Esophagus (tissue), 2 donors: Measurements from ENCODE around the gene CSTPP1. TPM values are rescaled to one million over a fixed set of nuclear protein-coding genes. Genes with fewer than 3 reads are reported as not detected.

Source experiments
- H3K27ac ChIP-seq, 2 donors: one replicate each; pipeline ENCODE4 v1.5.1; 2013; ENCODE audit warnings: low read depth in 2 of 2, mild to moderate bottlenecking in 2 of 2, inconsistent platforms in 1 of 2, low read length in 1 of 2, moderate library complexity in 1 of 2
- H3K27me3 ChIP-seq, 2 donors: one replicate each; pipeline ENCODE4 v1.6.1; 2013; ENCODE audit warnings: low read length in 2 of 2, control low read depth in 1 of 2, mild to moderate bottlenecking in 1 of 2; ENCODE audit not compliant: insufficient read depth in 2 of 2, control insufficient read depth in 1 of 2
- H3K36me3 ChIP-seq, 2 donors: one replicate each; pipeline ENCODE4 v1.6.1; 2013; ENCODE audit warnings: low read length in 1 of 2; ENCODE audit not compliant: control insufficient read depth in 2 of 2, insufficient read depth in 2 of 2
- H3K4me1 ChIP-seq, 2 donors: one replicate each; pipeline ENCODE4 v1.6.1; 2013; ENCODE audit warnings: low read length in 1 of 2; ENCODE audit not compliant: control insufficient read depth in 2 of 2, insufficient read depth in 2 of 2
- H3K4me3 ChIP-seq, 2 donors: one replicate each; pipeline ENCODE4 v1.5.1; 2013; ENCODE audit warnings: low read length in 2 of 2, mild to moderate bottlenecking in 2 of 2, low read depth in 1 of 2, moderate library complexity in 1 of 2
- H3K9me3 ChIP-seq, 2 donors: one replicate each; pipeline ENCODE4 v1.6.1; 2013; ENCODE audit warnings: mild to moderate bottlenecking in 2 of 2, low read depth in 1 of 2, low read length in 1 of 2, moderate library complexity in 1 of 2; ENCODE audit not compliant: control insufficient read depth in 2 of 2, insufficient read depth in 1 of 2
- WGBS, 2 donors: extraction: QIAGEN DNeasy Blood & Tissue Kit; methylation state at CpG; one replicate each; pipeline ENCODE4 v1.1.7; 2013; 5-methylcytosine and 5-hydroxymethylcytosine counted together
- polyA plus RNA-seq, 2 donors: library from polyadenylated mRNA; stranded (reverse); fragments of 200-250 nt; gene quantifications; one replicate each; pipeline ENCODE4 v1.2.3, GENCODE V29; 2013
- donor health status: healthy with polysubstance abuse.
- donor health status: Bipolar disorder and iron deficiency.

CSTPP1 gene
- polyA plus RNA-seq, 2 donors, result 8.3 to 13.0 TPM

DNA sequence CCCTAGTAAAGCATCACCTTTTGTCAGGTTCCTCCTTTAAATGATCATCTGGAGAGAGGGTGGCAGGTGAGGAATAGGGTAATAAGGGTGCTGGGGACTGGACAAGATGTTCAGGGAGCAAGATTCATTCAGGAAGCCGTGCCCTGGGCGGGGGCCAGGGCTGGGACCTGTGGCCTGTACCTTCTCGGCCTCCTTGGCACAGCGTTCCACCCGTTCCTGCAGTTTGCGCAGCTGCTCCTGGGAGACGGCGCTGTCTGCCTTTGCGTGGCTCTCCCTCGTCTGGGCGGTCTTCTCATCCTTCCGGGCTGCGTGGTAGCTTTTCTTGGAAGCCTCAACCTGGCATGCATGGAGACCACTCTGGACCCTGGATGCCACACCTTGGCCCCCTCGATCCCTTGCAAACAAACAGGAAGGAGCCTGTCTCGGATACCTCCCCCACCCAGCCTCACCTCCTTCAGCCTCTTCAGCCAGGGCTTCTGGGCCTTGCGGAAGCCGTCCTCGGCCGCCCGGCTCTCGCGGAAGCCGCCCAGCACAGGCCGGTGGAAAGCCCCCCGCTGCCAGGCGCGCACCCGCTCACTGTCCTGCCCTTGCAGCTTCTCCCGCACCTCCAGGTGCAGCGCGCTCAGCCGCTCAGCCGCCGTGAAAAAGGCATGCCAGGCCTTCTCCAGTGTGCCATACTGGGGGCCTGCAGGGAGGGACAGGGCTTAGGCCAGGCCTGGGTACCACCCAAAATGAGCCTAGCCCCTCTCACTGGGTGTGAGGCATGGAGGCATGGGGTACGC is 243.6 kb downstream of the CSTPP1 start:
- no peak overlapping the region for H3K4me3 ChIP-seq
- WGBS, 2 donors, result 94 to 95% methylated on average over 33 to 35 of the region's 35 CpGs
- H3K4me1 ChIP-seq, result peaks cover 2 to 18% of the 10 kb centered on the region in 2 donors
- H3K36me3 ChIP-seq, result peaks cover 0 to 28% of the 10 kb centered on the region in 2 donors
- no peak overlapping the region for H3K27ac ChIP-seq
- H3K27me3 ChIP-seq, result no peaks in the 10 kb centered on the region
- no peaks in the 10 kb centered on the region for H3K9me3 ChIP-seq

GRCh38 chr11:47181271-47181670 is 244.7 kb downstream of the CSTPP1 start:
- no peak overlapping the region for H3K4me3 ChIP-seq
- no peaks in the 10 kb centered on the region for H3K9me3 ChIP-seq
- peaks cover 0 to 28% of the 10 kb centered on the region in 2 donors for H3K36me3 ChIP-seq
- H3K27me3 ChIP-seq, result no peaks in the 10 kb centered on the region
- H3K27ac ChIP-seq, result no peak overlapping the region
- 84 to 89% methylated on average over 6 of the region's 6 CpGs for WGBS, 2 donors
- peaks cover 0 to 13% of the 10 kb centered on the region in 2 donors for H3K4me1 ChIP-seq

DNA sequence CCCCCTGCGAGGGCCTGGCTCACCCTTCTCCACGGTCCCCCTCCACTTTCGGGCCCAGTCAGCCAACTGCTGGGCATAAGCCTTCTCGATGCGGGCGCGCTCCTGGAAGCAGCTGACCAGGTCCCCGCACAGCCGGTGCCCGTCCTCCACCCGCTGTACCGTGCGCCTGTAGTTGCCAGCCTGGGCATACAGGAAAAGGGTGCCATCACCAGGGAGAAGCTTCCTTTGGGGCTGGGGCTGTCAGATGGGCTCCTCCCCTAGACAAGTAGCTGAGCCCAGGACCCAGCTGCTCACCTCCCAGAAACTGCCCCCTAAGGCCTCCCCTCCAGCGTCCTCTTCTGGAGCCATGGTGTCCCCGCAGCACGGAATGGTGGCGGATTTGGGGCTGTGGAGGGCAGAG is 245.8 kb downstream of the CSTPP1 start:
- Histone ChIP-seq H3K9me3 (no peaks in the 10 kb centered on the region), H3K36me3 (peaks cover 0 to 28% of the 10 kb centered on the region in 2 donors), H3K4me3 (no peak overlapping the region), H3K27me3 (no peaks in the 10 kb centered on the region), H3K27ac (no peak overlapping the region), H3K4me1 (peaks cover 3 to 17% of the 10 kb centered on the region in 2 donors)
- WGBS, 2 donors, result 92 to 93% methylated on average over 17 of the region's 17 CpGs

DNA sequence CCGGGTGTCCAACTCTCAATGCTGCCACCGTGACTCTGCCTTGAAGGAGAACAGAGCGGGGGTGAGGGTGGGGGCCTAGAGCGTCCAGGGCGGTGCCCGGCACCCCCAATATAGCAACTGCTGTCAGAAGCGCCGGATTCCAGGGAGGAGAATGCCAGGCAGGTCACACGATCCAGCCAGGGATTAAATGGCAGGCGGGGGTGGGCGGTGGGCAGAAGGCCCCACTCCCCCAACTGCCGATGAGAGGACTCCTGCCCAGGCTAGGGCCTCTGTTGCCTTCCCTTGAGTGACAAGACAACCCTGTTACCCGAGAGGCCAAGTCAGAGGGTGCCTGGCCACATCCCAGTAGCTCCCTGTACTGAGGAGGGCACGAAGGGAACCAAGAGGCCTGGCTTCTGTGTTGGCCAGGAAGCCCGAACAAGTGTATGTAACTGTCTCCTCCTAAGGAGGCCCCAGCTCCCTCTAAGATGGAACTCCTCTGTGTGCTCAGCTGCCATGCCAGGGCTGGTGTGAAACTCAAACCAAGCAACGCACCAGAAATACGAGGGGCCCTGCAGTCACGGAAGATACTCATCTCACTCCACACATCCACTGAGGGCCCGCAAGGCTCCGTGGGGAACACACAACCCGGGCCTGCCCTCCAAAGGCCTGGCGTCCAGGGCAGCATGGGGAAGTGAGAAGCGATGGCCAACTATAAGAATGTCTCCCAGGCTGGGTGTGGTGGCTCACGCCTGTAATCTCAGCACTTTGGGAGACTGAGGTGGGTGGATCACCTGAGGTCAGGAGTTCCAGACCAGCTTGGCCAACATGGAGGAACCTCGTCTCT is 246.7 kb downstream of the CSTPP1 start:
- Histone ChIP-seq H3K4me3 (no peak overlapping the region), H3K9me3 (no peaks in the 10 kb centered on the region), H3K4me1 (peaks cover 4 to 9% of the 10 kb centered on the region in 2 donors), H3K36me3 (peaks cover 0 to 25% of the 10 kb centered on the region in 2 donors), H3K27ac (peak overlapping the region in 1 of 2 donors; percentile 9), H3K27me3 (no peaks in the 10 kb centered on the region)
- 83 to 85% methylated on average over 25 of the region's 25 CpGs for WGBS, 2 donors

GRCh38 chr11:47183969-47184368 is 247.4 kb downstream of the CSTPP1 start:
- H3K4me1 ChIP-seq, result peaks cover 4 to 9% of the 10 kb centered on the region in 2 donors
- no peak overlapping the region for H3K27ac ChIP-seq
- no peaks in the 10 kb centered on the region for H3K27me3 ChIP-seq
- WGBS, 2 donors, result 84% methylated on average over 7 of the region's 7 CpGs
- H3K36me3 ChIP-seq, result peaks cover 0 to 22% of the 10 kb centered on the region in 2 donors
- H3K4me3 ChIP-seq, result no peak overlapping the region
- no peaks in the 10 kb centered on the region for H3K9me3 ChIP-seq

GRCh38 chr11:47184711-47185304 is 248.2 kb downstream of the CSTPP1 start:
- Histone ChIP-seq H3K4me1 (peaks cover 4 to 11% of the 10 kb centered on the region in 2 donors), H3K27me3 (no peaks in the 10 kb centered on the region), H3K36me3 (peaks cover 0 to 13% of the 10 kb centered on the region in 2 donors), H3K27ac (peak overlapping the region; percentile 95 to 96), H3K9me3 (no peaks in the 10 kb centered on the region), H3K4me3 (peak overlapping the region; percentile 69 to 80)
- 28 to 32% methylated on average over 13 of the region's 13 CpGs for WGBS, 2 donors

GRCh38 chr11:47185305-47186075 is 248.9 kb downstream of the CSTPP1 start:
- no peaks in the 10 kb centered on the region for H3K27me3 ChIP-seq
- peaks cover 4 to 11% of the 10 kb centered on the region in 2 donors for H3K4me1 ChIP-seq
- 5% methylated on average over 45 to 50 of the region's 50 CpGs for WGBS, 2 donors
- H3K27ac ChIP-seq, result peak overlapping the region; percentile 95 to 96
- H3K9me3 ChIP-seq, result no peaks in the 10 kb centered on the region
- peaks cover 0 to 8% of the 10 kb centered on the region in 2 donors for H3K36me3 ChIP-seq
- peak overlapping the region; percentile 69 to 80 for H3K4me3 ChIP-seq

DNA sequence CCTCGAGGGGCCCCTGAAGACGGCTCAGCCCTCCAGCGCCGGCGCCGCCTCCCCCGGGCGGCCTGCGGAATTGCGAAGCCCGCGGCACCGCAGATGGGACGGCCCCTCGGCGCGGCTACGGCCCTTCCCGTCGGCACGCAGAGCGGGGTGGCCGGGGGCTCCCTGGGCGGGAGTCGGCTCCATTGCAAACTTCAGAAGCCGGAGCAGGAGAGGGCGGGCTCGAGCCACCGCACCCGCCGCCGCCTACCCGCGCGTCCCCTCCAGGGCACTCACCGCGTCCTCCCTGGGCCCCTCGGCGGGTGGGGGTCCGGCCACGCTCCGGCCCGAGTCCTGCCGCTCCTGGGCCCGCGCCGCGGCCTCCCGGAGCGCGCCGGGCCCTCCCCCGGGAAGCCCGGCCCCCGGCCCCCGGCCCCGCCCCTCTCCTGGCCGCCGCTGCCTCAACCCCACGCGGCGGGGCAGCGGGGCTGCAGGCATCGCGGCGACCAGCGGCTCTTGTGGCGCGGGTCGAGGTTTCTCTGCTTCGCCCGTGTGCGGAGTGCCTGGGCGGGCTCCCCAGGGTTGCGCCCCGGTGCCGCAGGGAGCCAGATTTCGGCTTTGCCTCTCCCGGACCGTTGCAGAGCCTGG is 249.6 kb downstream of the CSTPP1 start, which contains the start of gene PACSIN3:
PACSIN3 (minus strand) TSS at position 359 of the 624 bp plus-strand sequence. CDS start 3,707 bp downstream, outside the sequence.
- peaks cover 4 to 11% of the 10 kb centered on the region in 2 donors for H3K4me1 ChIP-seq
- H3K36me3 ChIP-seq, result peaks cover 0 to 5% of the 10 kb centered on the region in 2 donors
- 0 to 1% methylated on average over 30 to 80 of the region's 80 CpGs for WGBS, 2 donors
- peak within 1 kb of the TSS; percentile 69 to 80 for H3K4me3 ChIP-seq
- peak within 1 kb of the TSS; percentile 95 to 96 for H3K27ac ChIP-seq
- H3K27me3 ChIP-seq, result no peaks in the 10 kb centered on the region
- no peaks in the 10 kb centered on the region for H3K9me3 ChIP-seq
